ENCODE data around the gene NANOS3. TPM values are rescaled to one million over a fixed set of nuclear protein-coding genes. Genes with fewer than 3 reads are reported as not detected.
"Not testable (repeated sequence)": the region's sequence is repeated elsewhere in the genome, so short reads cannot be mapped to it uniquely, and the experiment has no call there.

NANOS3 gene
- total RNA-seq, 2 donors from 2014 or later, result 3.1 to 3.8 TPM

- Mint-ChIP-seq H3K27ac (peak overlapping the region; percentile 29), H3K27me3 (ENCODE audit: low read depth) (no peaks in the 10 kb centered on the region), H3K4me1 (ENCODE audit: low read depth) (peaks cover 47% of the 10 kb centered on the region), H3K4me3 (peak overlapping the region; percentile 29 to 31), H3K9me3 (no peaks in the 10 kb centered on the region), H3K36me3 (ENCODE audit: insufficient read depth in 2 of 2) (no peaks in the 10 kb centered on the region)
- DNase-seq, result peak in 1 of 2 donors; percentile 2
- ATAC-seq (replicated peaks in 1 of 2), result no peak
Measured at GRCh38 chr19:13848798-13849676, 27.9 kb upstream of the NANOS3 start.

GRCh38 chr19:13849991-13850909, 26.7 kb upstream of the NANOS3 start:
- peak overlapping the region; percentile 70 for H3K27ac Mint-ChIP-seq
- H3K36me3 Mint-ChIP-seq (ENCODE audit: insufficient read depth in 2 of 2), result no peaks in the 10 kb centered on the region
- H3K9me3 Mint-ChIP-seq, result no peaks in the 10 kb centered on the region
- DNase-seq, result peak; percentile 78 to 88
- peak in 1 of 2 donors; percentile 16 for ATAC-seq (replicated peaks in 1 of 2)
- peaks cover 35% of the 10 kb centered on the region for H3K4me1 Mint-ChIP-seq (ENCODE audit: low read depth)
- H3K4me3 Mint-ChIP-seq, result peak overlapping the region; percentile 75 to 84
- no peaks in the 10 kb centered on the region for H3K27me3 Mint-ChIP-seq (ENCODE audit: low read depth)

- Mint-ChIP-seq H3K27ac (peak overlapping the region; percentile 70), H3K36me3 (ENCODE audit: insufficient read depth in 2 of 2) (no peaks in the 10 kb centered on the region), H3K27me3 (ENCODE audit: low read depth) (no peaks in the 10 kb centered on the region), H3K4me3 (peak overlapping the region; percentile 75 to 84), H3K9me3 (no peaks in the 10 kb centered on the region), H3K4me1 (ENCODE audit: low read depth) (peaks cover 27% of the 10 kb centered on the region)
- peak in 1 of 2 donors; percentile 4 for ATAC-seq (replicated peaks in 1 of 2)
- peak in 1 of 2 donors; percentile 66 for DNase-seq
Measured at GRCh38 chr19:13850910-13851733, 25.8 kb upstream of the NANOS3 start.

GRCh38 chr19:13851734-13852114, 25.2 kb upstream of the NANOS3 start:
- not testable (repeated sequence) for H3K4me3 Mint-ChIP-seq; ATAC-seq (replicated peaks in 1 of 2); H3K27ac Mint-ChIP-seq; H3K36me3 Mint-ChIP-seq (ENCODE audit: insufficient read depth in 2 of 2); H3K27me3 Mint-ChIP-seq (ENCODE audit: low read depth); DNase-seq; H3K9me3 Mint-ChIP-seq
- peaks cover 21% of the 10 kb centered on the region for H3K4me1 Mint-ChIP-seq (ENCODE audit: low read depth)

GRCh38 chr19:13852171-13852707, 24.7 kb upstream of the NANOS3 start:
- not testable (repeated sequence) for H3K9me3 Mint-ChIP-seq; H3K4me3 Mint-ChIP-seq; ATAC-seq (replicated peaks in 1 of 2); H3K27me3 Mint-ChIP-seq (ENCODE audit: low read depth); H3K27ac Mint-ChIP-seq; H3K36me3 Mint-ChIP-seq (ENCODE audit: insufficient read depth in 2 of 2); DNase-seq
- peaks cover 19% of the 10 kb centered on the region for H3K4me1 Mint-ChIP-seq (ENCODE audit: low read depth)

- ATAC-seq (replicated peaks in 1 of 2) (no peak), DNase-seq (no peak)
- peaks cover 24% of the 10 kb centered on the region for H3K4me1 Mint-ChIP-seq (ENCODE audit: low read depth)
- H3K27me3 Mint-ChIP-seq (ENCODE audit: low read depth), result no peaks in the 10 kb centered on the region
- no peak overlapping the region for H3K4me3 Mint-ChIP-seq
- H3K27ac Mint-ChIP-seq, result no peak overlapping the region
- no peaks in the 10 kb centered on the region for H3K36me3 Mint-ChIP-seq (ENCODE audit: insufficient read depth in 2 of 2)
- H3K9me3 Mint-ChIP-seq, result no peaks in the 10 kb centered on the region
Measured at GRCh38 chr19:13856497-13856896, 20.4 kb upstream of the NANOS3 start.

- Mint-ChIP-seq H3K9me3 (no peaks in the 10 kb centered on the region), H3K4me1 (ENCODE audit: low read depth) (peaks cover 52% of the 10 kb centered on the region), H3K36me3 (ENCODE audit: insufficient read depth in 2 of 2) (peaks cover 1 to 2% of the 10 kb centered on the region in 2 donors), H3K4me3 (peak overlapping the region in 1 of 2 donors; percentile 20), H3K27me3 (ENCODE audit: low read depth) (peaks cover 11% of the 10 kb centered on the region), H3K27ac (no peak overlapping the region)
- no peak for ATAC-seq (replicated peaks in 1 of 2)
- DNase-seq, result no peak
Measured at GRCh38 chr19:13859361-13859880, 17.5 kb upstream of the NANOS3 start.

- Mint-ChIP-seq H3K4me3 (peak overlapping the region; percentile 97 to 99), H3K36me3 (ENCODE audit: insufficient read depth in 2 of 2) (peaks cover 3% of the 10 kb centered on the region in 2 donors), H3K27ac (peak overlapping the region; percentile 79), H3K27me3 (ENCODE audit: low read depth) (peaks cover 15% of the 10 kb centered on the region), H3K4me1 (ENCODE audit: low read depth) (peaks cover 55% of the 10 kb centered on the region), H3K9me3 (no peaks in the 10 kb centered on the region)
- ATAC-seq (replicated peaks in 1 of 2), result no peak
- no peak for DNase-seq
Measured at GRCh38 chr19:13860679-13861391, 16.1 kb upstream of the NANOS3 start.

GRCh38 chr19:13861392-13861713, 15.6 kb upstream of the NANOS3 start:
- DNase-seq, result peak in 1 of 2 donors; percentile 43
- peak overlapping the region; percentile 97 to 99 for H3K4me3 Mint-ChIP-seq
- H3K9me3 Mint-ChIP-seq, result no peaks in the 10 kb centered on the region
- ATAC-seq (replicated peaks in 1 of 2), result peak; percentile 35 to 39
- peaks cover 19% of the 10 kb centered on the region for H3K27me3 Mint-ChIP-seq (ENCODE audit: low read depth)
- peaks cover 4 to 5% of the 10 kb centered on the region in 2 donors for H3K36me3 Mint-ChIP-seq (ENCODE audit: insufficient read depth in 2 of 2)
- H3K4me1 Mint-ChIP-seq (ENCODE audit: low read depth), result peaks cover 59% of the 10 kb centered on the region
- H3K27ac Mint-ChIP-seq, result peak overlapping the region; percentile 79

- H3K9me3 Mint-ChIP-seq, result no peaks in the 10 kb centered on the region
- peaks cover 6 to 7% of the 10 kb centered on the region in 2 donors for H3K36me3 Mint-ChIP-seq (ENCODE audit: insufficient read depth in 2 of 2)
- H3K27me3 Mint-ChIP-seq (ENCODE audit: low read depth), result peaks cover 25% of the 10 kb centered on the region
- DNase-seq (peak; percentile 88 to 94), ATAC-seq (replicated peaks in 1 of 2) (peak; percentile 90)
- peaks cover 64% of the 10 kb centered on the region for H3K4me1 Mint-ChIP-seq (ENCODE audit: low read depth)
- H3K4me3 Mint-ChIP-seq, result peak overlapping the region; percentile 97 to 99
- peak overlapping the region; percentile 79 for H3K27ac Mint-ChIP-seq
Measured at GRCh38 chr19:13861714-13862531, 15.0 kb upstream of the NANOS3 start.

GRCh38 chr19:13864046-13864666, 12.8 kb upstream of the NANOS3 start:
- H3K9me3 Mint-ChIP-seq, result no peaks in the 10 kb centered on the region
- ATAC-seq (replicated peaks in 1 of 2), result no peak
- H3K36me3 Mint-ChIP-seq (ENCODE audit: insufficient read depth in 2 of 2), result peaks cover 6 to 8% of the 10 kb centered on the region in 2 donors
- no peak for DNase-seq
- H3K27me3 Mint-ChIP-seq (ENCODE audit: low read depth), result peaks cover 26% of the 10 kb centered on the region
- peaks cover 72% of the 10 kb centered on the region for H3K4me1 Mint-ChIP-seq (ENCODE audit: low read depth)
- no peak overlapping the region for H3K27ac Mint-ChIP-seq
- H3K4me3 Mint-ChIP-seq, result peak overlapping the region; percentile 75 to 76

Measured in activated T-cell treated with anti-CD3 and anti-CD28 coated beads, Interleukin-2, amount 50 U/mL, for 72 hours (primary cell).